Muscle layer of duodenum (tissue), 2 donors: ENCODE data around the gene IFNG-AS1.

Experiments
- H3K27ac ChIP-seq: one replicate; pipeline ENCODE4 v1.7.0; 2013; ENCODE audit warnings: mild to moderate bottlenecking, low read length
- H3K27me3 ChIP-seq: one replicate; pipeline ENCODE4 v1.7.0; 2013; ENCODE audit warnings: low read depth, mild to moderate bottlenecking, control low read depth, low read length
- H3K36me3 ChIP-seq, 2 donors: one replicate each; pipeline ENCODE4 v1.7.0; 2013; ENCODE audit warnings: low read length in 2 of 2, control low read depth in 1 of 2, mild to moderate bottlenecking in 1 of 2; ENCODE audit not compliant: insufficient read depth in 2 of 2, control insufficient read depth in 1 of 2
- H3K4me1 ChIP-seq, 2 donors: one replicate each; pipeline ENCODE4 v1.7.0; 2013; ENCODE audit warnings: low read length in 2 of 2, mild to moderate bottlenecking in 2 of 2, control low read depth in 1 of 2, moderate library complexity in 1 of 2; ENCODE audit not compliant: insufficient read depth in 2 of 2, control insufficient read depth in 1 of 2
- H3K4me3 ChIP-seq, 2 donors: one replicate each; pipeline ENCODE4 v1.7.0; 2013; ENCODE audit warnings: low read length in 2 of 2, low read depth in 1 of 2, mild to moderate bottlenecking in 1 of 2
- H3K9me3 ChIP-seq, 2 donors: one replicate each; pipeline ENCODE4 v1.7.0; 2013; ENCODE audit warnings: low read length in 2 of 2, control low read depth in 1 of 2, mild to moderate bottlenecking in 1 of 2; ENCODE audit not compliant: control insufficient read depth in 1 of 2
- donor health status: healthy.

IFNG-AS1 gene

GRCh38 chr12:68037616-68038255 is 48.5 kb downstream of the IFNG-AS1 start:
- Histone ChIP-seq H3K27ac (no peak overlapping the region), H3K4me1 (no peaks in the 10 kb centered on the region), H3K4me3 (no peak overlapping the region), H3K9me3 (no peaks in the 10 kb centered on the region), H3K36me3 (no peaks in the 10 kb centered on the region), H3K27me3 (no peaks in the 10 kb centered on the region)

DNA sequence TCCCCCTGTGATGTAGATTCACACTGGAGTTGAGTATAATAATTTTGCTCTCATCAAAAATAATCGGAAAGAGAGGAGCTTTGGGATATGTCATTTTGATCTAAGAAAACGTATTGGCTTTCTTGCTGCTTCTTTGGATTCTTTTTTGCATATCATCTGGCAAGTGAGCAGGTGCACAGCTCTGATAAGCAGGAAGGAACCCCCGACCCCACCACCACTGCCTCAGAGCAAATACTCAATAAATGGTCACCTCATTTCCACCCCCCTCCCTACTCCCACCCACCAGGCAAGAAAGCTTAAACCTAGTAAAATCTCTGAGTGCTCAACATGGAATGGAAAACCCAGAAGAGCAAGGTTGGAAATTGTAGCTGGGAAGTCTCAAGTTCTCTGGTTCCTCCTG is 49.4 kb downstream of the IFNG-AS1 start:
- Histone ChIP-seq H3K27ac (no peak overlapping the region), H3K9me3 (no peaks in the 10 kb centered on the region), H3K4me3 (no peak overlapping the region), H3K27me3 (no peaks in the 10 kb centered on the region), H3K36me3 (no peaks in the 10 kb centered on the region), H3K4me1 (no peaks in the 10 kb centered on the region)

- Histone ChIP-seq H3K4me3 (no peak overlapping the region), H3K27me3 (no peaks in the 10 kb centered on the region), H3K36me3 (no peaks in the 10 kb centered on the region), H3K9me3 (no peaks in the 10 kb centered on the region), H3K27ac (no peak overlapping the region), H3K4me1 (no peaks in the 10 kb centered on the region)
Observed at GRCh38 chr12:68040450-68041075, 51.3 kb downstream of the IFNG-AS1 start.

GRCh38 chr12:68042212-68042699 is 53.0 kb downstream of the IFNG-AS1 start:
- Histone ChIP-seq H3K27me3 (no peaks in the 10 kb centered on the region), H3K36me3 (no peaks in the 10 kb centered on the region), H3K9me3 (no peaks in the 10 kb centered on the region), H3K4me3 (no peak overlapping the region), H3K27ac (no peak overlapping the region), H3K4me1 (no peaks in the 10 kb centered on the region)

DNA sequence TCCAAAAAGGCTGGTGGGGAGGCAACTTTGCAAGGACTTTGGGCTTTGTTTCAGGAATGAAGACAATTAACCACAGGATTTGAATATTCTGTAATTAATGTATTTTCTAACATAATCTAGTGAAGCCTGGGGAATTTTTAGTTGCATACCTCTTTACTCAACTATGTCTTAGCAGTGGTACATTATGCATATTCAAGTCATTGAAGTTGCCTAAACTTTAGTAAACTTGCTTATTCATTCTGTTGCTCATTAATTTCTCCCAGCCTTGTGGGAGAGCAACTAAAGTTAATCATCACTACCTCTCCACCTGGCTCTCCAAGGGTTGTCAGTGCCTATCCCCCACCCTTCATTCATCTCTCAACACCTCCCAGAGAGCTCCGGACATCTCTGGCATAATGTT is 54.2 kb downstream of the IFNG-AS1 start:
- H3K4me3 ChIP-seq = no peak overlapping the region
- no peaks in the 10 kb centered on the region for H3K36me3 ChIP-seq
- H3K27ac ChIP-seq = no peak overlapping the region
- no peaks in the 10 kb centered on the region for H3K4me1 ChIP-seq
- H3K27me3 ChIP-seq = no peaks in the 10 kb centered on the region
- H3K9me3 ChIP-seq = no peaks in the 10 kb centered on the region

DNA sequence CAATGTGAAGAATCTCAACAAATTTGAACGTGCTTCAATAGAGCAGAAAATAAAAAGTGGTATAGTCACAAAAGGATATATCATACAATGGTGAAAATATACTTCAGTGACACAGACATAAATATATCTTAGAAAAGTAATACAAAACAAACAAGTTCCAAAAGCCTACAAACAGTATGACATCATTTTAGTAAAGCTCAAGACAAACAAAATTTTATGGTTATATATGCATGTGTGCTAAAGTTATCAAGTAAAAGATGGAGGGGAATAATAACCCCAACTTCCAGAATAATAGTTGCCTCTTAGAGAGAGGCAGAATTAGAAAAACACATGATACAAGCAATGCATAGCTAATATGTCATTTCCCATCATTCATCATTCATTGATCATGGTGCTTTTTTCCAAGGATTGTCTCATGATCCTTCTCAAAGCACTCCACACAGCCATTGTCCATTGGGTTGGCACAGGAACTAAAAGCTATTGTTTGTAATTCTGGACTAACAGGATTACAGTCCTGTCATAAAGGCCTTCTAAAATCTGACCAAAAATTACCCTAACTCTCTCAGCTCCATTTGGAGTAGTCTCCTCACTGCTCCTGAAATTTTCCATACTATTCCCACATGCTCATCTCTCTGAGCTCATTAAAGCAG is 59.5 kb downstream of the IFNG-AS1 start:
- no peak overlapping the region for H3K27ac ChIP-seq
- no peaks in the 10 kb centered on the region for H3K27me3 ChIP-seq
- H3K4me1 ChIP-seq = no peaks in the 10 kb centered on the region
- H3K4me3 ChIP-seq = no peak overlapping the region
- H3K36me3 ChIP-seq = no peaks in the 10 kb centered on the region
- H3K9me3 ChIP-seq = no peaks in the 10 kb centered on the region

DNA sequence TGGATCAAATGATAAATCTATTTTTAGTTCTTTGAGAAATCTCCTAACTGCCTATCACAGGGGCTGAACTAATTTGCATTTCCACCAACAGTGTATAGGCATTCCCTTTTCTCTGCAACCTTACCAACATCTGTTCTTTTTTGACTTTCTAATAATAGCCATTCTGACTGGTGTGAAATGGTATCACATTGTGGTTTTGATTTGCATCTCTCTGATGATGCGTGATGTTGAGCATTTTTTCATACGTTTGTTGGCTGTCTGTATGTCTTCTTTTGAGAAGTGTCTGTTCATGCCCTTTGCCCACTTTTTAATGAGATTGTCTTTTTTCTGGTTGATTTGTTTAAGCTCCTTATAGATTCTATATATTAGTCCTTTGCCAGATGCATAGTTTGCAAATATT is 67.1 kb downstream of the IFNG-AS1 start:
- Histone ChIP-seq H3K27ac (no peak overlapping the region), H3K4me1 (no peaks in the 10 kb centered on the region), H3K27me3 (no peaks in the 10 kb centered on the region), H3K4me3 (no peak overlapping the region), H3K36me3 (no peaks in the 10 kb centered on the region), H3K9me3 (peaks cover 0 to 2% of the 10 kb centered on the region in 2 donors)

DNA sequence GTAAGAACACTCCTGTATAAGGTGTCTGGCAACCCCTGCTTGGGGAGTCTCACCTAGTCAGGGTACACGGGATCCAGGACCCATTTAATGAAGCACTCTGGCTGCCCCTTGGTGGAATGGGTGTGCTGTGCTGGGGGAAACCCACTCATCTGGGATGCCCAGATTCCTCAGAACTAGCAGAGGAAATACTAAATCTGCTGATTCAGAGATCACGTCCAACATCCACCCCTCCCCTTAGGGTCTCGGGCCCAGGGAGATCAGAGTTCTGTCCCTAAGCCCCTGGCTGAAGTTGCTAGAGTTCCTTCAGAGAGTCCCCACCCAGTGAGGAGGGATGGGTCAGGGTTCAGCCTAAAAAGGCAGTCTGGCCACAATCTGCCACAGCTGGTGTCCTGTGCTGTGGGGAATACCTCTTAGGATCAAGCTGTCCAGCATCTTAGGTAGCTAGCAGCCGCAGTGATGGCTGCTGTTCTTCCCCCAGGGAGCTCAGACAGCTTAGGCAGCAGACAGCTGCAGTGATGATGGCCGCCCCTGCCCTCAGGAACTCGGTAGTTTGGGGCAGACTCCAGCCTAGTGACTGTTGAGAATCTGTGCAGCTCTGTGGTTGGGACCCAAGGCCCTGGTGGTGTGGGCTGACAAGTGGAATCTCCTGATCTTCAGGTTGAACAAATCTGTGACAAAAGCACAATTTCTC is 74.8 kb downstream of the IFNG-AS1 start:
- Histone ChIP-seq H3K4me1 (no peaks in the 10 kb centered on the region), H3K4me3 (no peak overlapping the region), H3K27me3 (no peaks in the 10 kb centered on the region), H3K36me3 (no peaks in the 10 kb centered on the region), H3K27ac (no peak overlapping the region), H3K9me3 (peaks cover 5 to 13% of the 10 kb centered on the region in 2 donors)

GRCh38 chr12:68065163-68065562 is 75.9 kb downstream of the IFNG-AS1 start:
- no peak overlapping the region for H3K27ac ChIP-seq
- no peaks in the 10 kb centered on the region for H3K4me1 ChIP-seq
- H3K9me3 ChIP-seq = peaks cover 5 to 13% of the 10 kb centered on the region in 2 donors
- no peaks in the 10 kb centered on the region for H3K36me3 ChIP-seq
- no peak overlapping the region for H3K4me3 ChIP-seq
- H3K27me3 ChIP-seq = no peaks in the 10 kb centered on the region

GRCh38 chr12:68065687-68066086 is 76.4 kb downstream of the IFNG-AS1 start:
- H3K4me3 ChIP-seq = no peak overlapping the region
- H3K9me3 ChIP-seq = peaks cover 5 to 13% of the 10 kb centered on the region in 2 donors
- H3K4me1 ChIP-seq = no peaks in the 10 kb centered on the region
- no peak overlapping the region for H3K27ac ChIP-seq
- no peaks in the 10 kb centered on the region for H3K27me3 ChIP-seq
- no peaks in the 10 kb centered on the region for H3K36me3 ChIP-seq

DNA sequence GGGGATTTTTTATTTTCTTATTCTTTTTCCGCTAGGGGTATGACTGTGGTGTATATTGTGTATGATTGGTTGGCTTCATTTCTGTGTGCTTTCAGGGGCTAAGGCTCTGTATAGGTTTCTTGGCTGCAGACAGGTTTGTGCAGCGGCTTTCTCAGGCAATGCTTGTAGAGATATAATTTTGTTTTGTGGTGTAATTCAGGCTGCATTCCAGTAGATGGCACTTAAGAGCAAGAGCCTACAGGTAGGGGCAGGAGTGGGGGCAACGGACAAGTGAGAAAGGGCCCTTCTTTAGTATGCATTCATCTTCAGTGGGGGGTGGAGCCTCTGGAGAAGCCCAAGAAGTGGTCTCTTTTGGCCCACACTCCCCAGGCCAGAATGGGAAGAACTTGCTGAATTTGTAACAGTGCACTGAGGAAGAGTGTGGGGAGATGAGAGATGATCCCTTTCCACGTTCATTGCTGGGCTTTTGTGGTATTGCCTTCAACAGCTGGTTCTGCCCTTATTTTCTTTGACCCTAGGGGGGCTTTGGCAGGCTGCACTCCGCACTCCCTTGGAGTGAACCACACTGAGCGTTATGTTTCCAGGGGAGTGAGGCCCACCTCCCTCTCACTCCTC is 78.6 kb downstream of the IFNG-AS1 start:
- Histone ChIP-seq H3K9me3 (peaks cover 5 to 13% of the 10 kb centered on the region in 2 donors), H3K27me3 (no peaks in the 10 kb centered on the region), H3K4me1 (no peaks in the 10 kb centered on the region), H3K27ac (no peak overlapping the region), H3K4me3 (no peak overlapping the region), H3K36me3 (no peaks in the 10 kb centered on the region)
